ENCODE results near the gene FOXN3.

- no peak for TF ChIP-seq CTCF (IDR thresholded peaks at IDR 0.05)
- no peak for TF ChIP-seq POLR2AphosphoS5 (IDR thresholded peaks at IDR 0.05)
- no peak for TF ChIP-seq EP300 (IDR thresholded peaks at IDR 0.05; ENCODE audit: low read depth)
Measured at GRCh38 chr14:89458713-89459420, 41.8 kb upstream of the FOXN3 start.

All from transverse colon (tissue), 4 donors.